HEK293 (cell line): Measurements from ENCODE around the gene SVIL.

ENCODE experiments used
- CTCF ChIA-PET: fragments of 350-600 bp; formaldehyde crosslinking; extraction: SDS; loops from one replicate; lab custom pipeline; 2021; ENCODE audit warnings: antibody characterized with exemption; lab: Yijun Ruan, JAX
- POLR2A ChIA-PET: fragments of 300-600 bp; formaldehyde crosslinking; extraction: SDS; loops from one replicate; lab custom pipeline; 2020; ENCODE audit warnings: antibody characterized with exemption, inconsistent platforms; lab: Yijun Ruan, JAX
- H3K27ac ChIP-seq: fragments of 200-500 bp; sonication (Bioruptor generic); 2 replicates; pipeline ENCODE4 v1.5.1; 2014; ENCODE audit warnings: low read depth, low read length, control low read depth, inconsistent platforms; ENCODE audit errors: extremely low read depth
- H3K36me3 ChIP-seq, 2 experiments: fragments of 200-500 bp in 1 of 2; sonication (Bioruptor generic) in 1 of 2; 1 replicate in 1 of 2; 2 replicates in 1 of 2; pipeline ENCODE4 v1.5.1; 2014 to 2017; ENCODE audit warnings: inconsistent platforms in 2 of 2, low read length in 2 of 2; ENCODE audit not compliant: control insufficient read depth in 2 of 2, insufficient read depth in 1 of 2
- H3K4me1 ChIP-seq: fragments of 200-500 bp; sonication (Bioruptor generic); 2 replicates; pipeline ENCODE4 v1.5.1; 2014; ENCODE audit warnings: mild to moderate bottlenecking, low read length, inconsistent platforms; ENCODE audit not compliant: control insufficient read depth, insufficient read depth
- H3K4me3 ChIP-seq: 2 replicates; pipeline ENCODE4 v1.5.1; 2011; ENCODE audit warnings: low read depth, mild to moderate bottlenecking, control low read depth, low read length, moderate library complexity
- H3K9me3 ChIP-seq: fragments of 200-500 bp; sonication (Bioruptor generic); 2 replicates; pipeline ENCODE4 v1.5.1; 2014; ENCODE audit warnings: low read depth, low read length, inconsistent platforms; ENCODE audit not compliant: control insufficient read depth, insufficient read depth
- BCL11B ChIP-seq: fragments of 450-650 bp; formaldehyde crosslinking; IDR thresholded peaks from 2 replicates; pipeline ENCODE4 v1.5.1; 2016; ENCODE audit warnings: low read depth, missing biosample characterization, missing genetic modification characterization
- KLF10 ChIP-seq: fragments of 450-650 bp; IDR thresholded peaks from 2 replicates; pipeline ENCODE4 v1.5.1; 2018; ENCODE audit warnings: missing biosample characterization, mild to moderate bottlenecking, missing genetic modification characterization
- KLF7 ChIP-seq: fragments of 450-650 bp; formaldehyde crosslinking; IDR thresholded peaks from 2 replicates; pipeline ENCODE4 v1.5.1; 2016; ENCODE audit warnings: missing biosample characterization, missing genetic modification characterization, borderline replicate concordance
- SETDB1 ChIP-seq: IDR thresholded peaks from one replicate; pipeline ENCODE4 v1.6.1; 2017; ENCODE audit warnings: mild to moderate bottlenecking, low read length, moderate library complexity, mixed read lengths; ENCODE audit not compliant: insufficient read length
- SP2 ChIP-seq: fragments of 450-650 bp; formaldehyde crosslinking; IDR thresholded peaks from 2 replicates; pipeline ENCODE4 v1.5.1; 2016; ENCODE audit warnings: missing biosample characterization, missing genetic modification characterization
- ZBTB8A ChIP-seq: fragments of 450-650 bp; formaldehyde crosslinking; IDR thresholded peaks from 2 replicates; pipeline ENCODE4 v1.5.1; 2016; ENCODE audit warnings: missing biosample characterization, missing genetic modification characterization
- ZNF10 ChIP-seq: fragments of 450-650 bp; formaldehyde crosslinking; IDR thresholded peaks from 2 replicates; pipeline ENCODE4 v1.5.1; 2017; ENCODE audit warnings: missing biosample characterization, missing genetic modification characterization
- ZNF157 ChIP-seq: fragments of 450-650 bp; formaldehyde crosslinking; IDR thresholded peaks from 2 replicates; pipeline ENCODE4 v1.5.1; 2016; ENCODE audit warnings: missing biosample characterization, missing genetic modification characterization
- ZNF202 ChIP-seq: fragments of 450-650 bp; formaldehyde crosslinking; IDR thresholded peaks from 2 replicates; pipeline ENCODE4 v1.5.1; 2016; ENCODE audit warnings: missing biosample characterization, missing genetic modification characterization, borderline replicate concordance
- ZNF211 ChIP-seq: fragments of 450-650 bp; formaldehyde crosslinking; IDR thresholded peaks from 2 replicates; pipeline ENCODE4 v1.5.1; 2016; ENCODE audit warnings: low read depth, missing biosample characterization, missing genetic modification characterization
- ZNF223 ChIP-seq: fragments of 450-650 bp; formaldehyde crosslinking; IDR thresholded peaks from 2 replicates; pipeline ENCODE4 v1.5.1; 2016; ENCODE audit warnings: missing biosample characterization, missing genetic modification characterization
- ZNF350 ChIP-seq: fragments of 450-650 bp; formaldehyde crosslinking; IDR thresholded peaks from 2 replicates; pipeline ENCODE4 v1.5.0; 2017; ENCODE audit warnings: missing biosample characterization, mild to moderate bottlenecking, missing genetic modification characterization
- ZNF529 ChIP-seq: fragments of 450-650 bp; formaldehyde crosslinking; IDR thresholded peaks from 2 replicates; pipeline ENCODE4 v1.5.1; 2017; ENCODE audit warnings: missing genetic modification characterization, missing biosample characterization; ENCODE audit not compliant: insufficient replicate concordance
- ZNF623 ChIP-seq: fragments of 450-650 bp; formaldehyde crosslinking; IDR thresholded peaks from 2 replicates; pipeline ENCODE4 v1.5.1; 2016; ENCODE audit warnings: missing biosample characterization, missing genetic modification characterization
- ZNF701 ChIP-seq: fragments of 450-650 bp; formaldehyde crosslinking; IDR thresholded peaks from 2 replicates; pipeline ENCODE4 v1.5.1; 2016; ENCODE audit warnings: missing biosample characterization, missing genetic modification characterization
- ZNF777 ChIP-seq: fragments of 450-650 bp; formaldehyde crosslinking; IDR thresholded peaks from 2 replicates; pipeline ENCODE4 v1.5.1; 2017; ENCODE audit warnings: missing biosample characterization, missing genetic modification characterization, borderline replicate concordance
- ZNF830 ChIP-seq: fragments of 450-650 bp; IDR thresholded peaks from 2 replicates; pipeline ENCODE4 v1.5.0; 2018; ENCODE audit warnings: missing biosample characterization, missing genetic modification characterization, low read depth, mild to moderate bottlenecking, moderate library complexity
- ZSCAN16 ChIP-seq: fragments of 450-650 bp; formaldehyde crosslinking; IDR thresholded peaks from 2 replicates; pipeline ENCODE4 v1.5.1; 2016; ENCODE audit warnings: missing biosample characterization, missing genetic modification characterization
- TF ChIP-seq, protein P1 (sequence below): fragments of 450-650 bp; formaldehyde crosslinking; IDR thresholded peaks from 2 replicates; pipeline ENCODE4 v1.5.1; 2017; ENCODE audit warnings: missing biosample characterization, missing genetic modification characterization
- TF ChIP-seq, protein P2 (sequence below): fragments of 450-650 bp; IDR thresholded peaks from 2 replicates; pipeline ENCODE4 v1.5.1; 2018; ENCODE audit warnings: missing biosample characterization, mild to moderate bottlenecking, missing genetic modification characterization
- TF ChIP-seq, protein P3 (sequence below): fragments of 450-650 bp; formaldehyde crosslinking; IDR thresholded peaks from 2 replicates; pipeline ENCODE4 v1.5.1; 2016; ENCODE audit warnings: missing biosample characterization, missing genetic modification characterization
- TF ChIP-seq, protein P4 (sequence below): fragments of 450-650 bp; formaldehyde crosslinking; IDR thresholded peaks from 2 replicates; pipeline ENCODE4 v1.5.1; 2016; ENCODE audit warnings: missing biosample characterization, missing genetic modification characterization
- TF ChIP-seq, protein P5 (sequence below): fragments of 450-650 bp; formaldehyde crosslinking; IDR thresholded peaks from 2 replicates; pipeline ENCODE4 v1.5.1; 2016; ENCODE audit warnings: missing biosample characterization, missing genetic modification characterization

The SVIL gene

DNA sequence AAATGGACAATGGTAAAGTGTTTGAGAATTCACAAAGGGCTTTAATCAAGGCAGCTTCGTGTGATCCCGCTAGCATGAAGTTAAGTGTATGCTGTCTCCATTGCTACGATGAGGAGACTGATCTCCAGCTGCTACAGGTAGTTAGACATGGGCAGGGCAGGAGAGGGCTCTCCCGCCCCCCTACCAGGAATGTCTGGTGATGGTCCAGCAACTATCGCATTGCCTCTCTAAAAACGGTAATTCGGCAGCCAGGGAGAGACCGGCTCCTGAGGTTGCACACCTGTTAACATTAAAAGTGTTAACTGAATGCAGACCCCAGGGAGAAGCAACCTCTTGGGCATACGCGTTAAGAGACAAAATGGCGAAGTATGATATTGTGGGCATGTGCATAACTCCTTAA, 37.9 kb downstream of the SVIL start (continued):
- TF ChIP-seq, protein P1, sequence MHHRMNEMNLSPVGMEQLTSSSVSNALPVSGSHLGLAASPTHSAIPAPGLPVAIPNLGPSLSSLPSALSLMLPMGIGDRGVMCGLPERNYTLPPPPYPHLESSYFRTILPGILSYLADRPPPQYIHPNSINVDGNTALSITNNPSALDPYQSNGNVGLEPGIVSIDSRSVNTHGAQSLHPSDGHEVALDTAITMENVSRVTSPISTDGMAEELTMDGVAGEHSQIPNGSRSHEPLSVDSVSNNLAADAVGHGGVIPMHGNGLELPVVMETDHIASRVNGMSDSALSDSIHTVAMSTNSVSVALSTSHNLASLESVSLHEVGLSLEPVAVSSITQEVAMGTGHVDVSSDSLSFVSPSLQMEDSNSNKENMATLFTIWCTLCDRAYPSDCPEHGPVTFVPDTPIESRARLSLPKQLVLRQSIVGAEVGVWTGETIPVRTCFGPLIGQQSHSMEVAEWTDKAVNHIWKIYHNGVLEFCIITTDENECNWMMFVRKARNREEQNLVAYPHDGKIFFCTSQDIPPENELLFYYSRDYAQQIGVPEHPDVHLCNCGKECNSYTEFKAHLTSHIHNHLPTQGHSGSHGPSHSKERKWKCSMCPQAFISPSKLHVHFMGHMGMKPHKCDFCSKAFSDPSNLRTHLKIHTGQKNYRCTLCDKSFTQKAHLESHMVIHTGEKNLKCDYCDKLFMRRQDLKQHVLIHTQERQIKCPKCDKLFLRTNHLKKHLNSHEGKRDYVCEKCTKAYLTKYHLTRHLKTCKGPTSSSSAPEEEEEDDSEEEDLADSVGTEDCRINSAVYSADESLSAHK (tag by site-specific recombination), result no peak
- TF ChIP-seq, protein P2, sequence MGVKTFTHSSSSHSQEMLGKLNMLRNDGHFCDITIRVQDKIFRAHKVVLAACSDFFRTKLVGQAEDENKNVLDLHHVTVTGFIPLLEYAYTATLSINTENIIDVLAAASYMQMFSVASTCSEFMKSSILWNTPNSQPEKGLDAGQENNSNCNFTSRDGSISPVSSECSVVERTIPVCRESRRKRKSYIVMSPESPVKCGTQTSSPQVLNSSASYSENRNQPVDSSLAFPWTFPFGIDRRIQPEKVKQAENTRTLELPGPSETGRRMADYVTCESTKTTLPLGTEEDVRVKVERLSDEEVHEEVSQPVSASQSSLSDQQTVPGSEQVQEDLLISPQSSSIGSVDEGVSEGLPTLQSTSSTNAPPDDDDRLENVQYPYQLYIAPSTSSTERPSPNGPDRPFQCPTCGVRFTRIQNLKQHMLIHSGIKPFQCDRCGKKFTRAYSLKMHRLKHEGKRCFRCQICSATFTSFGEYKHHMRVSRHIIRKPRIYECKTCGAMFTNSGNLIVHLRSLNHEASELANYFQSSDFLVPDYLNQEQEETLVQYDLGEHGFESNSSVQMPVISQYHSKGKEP (tag by site-specific recombination), result no peak
- TF ChIP-seq ZNF10 (tag by site-specific recombination) (no peak), ZNF623 (no peak), ZNF529 (tag by site-specific recombination) (no peak), ZSCAN16 (no peak)

DNA sequence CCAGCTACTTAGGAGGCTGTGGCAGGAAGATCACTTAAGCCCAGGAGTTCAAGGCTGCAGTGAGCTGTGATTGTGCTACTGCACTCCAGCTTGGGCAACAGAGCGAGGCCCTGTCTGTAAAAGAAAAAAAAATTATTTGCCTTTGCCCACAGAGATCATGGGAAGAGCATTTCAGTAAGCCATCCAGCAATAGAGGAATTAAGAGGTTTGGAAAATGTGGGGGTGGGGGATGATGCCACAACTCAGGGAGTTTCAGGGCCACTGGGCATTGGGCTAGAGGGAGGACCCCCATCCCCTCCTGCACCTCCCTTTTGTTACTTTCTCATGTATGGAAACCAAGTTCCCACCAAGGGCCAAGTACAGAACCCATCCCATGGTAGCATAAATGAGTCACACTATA, 38.4 kb downstream of the SVIL start:
- POLR2A ChIA-PET, result no interaction called here
- H3K9me3 ChIP-seq, result no peaks in the 10 kb centered on the region
- H3K4me3 ChIP-seq, result no peak overlapping the region
- CTCF ChIA-PET, result interaction anchor here (1.3 kb wide), 1 partner anchor 61 kb away, joined by 4 read pairs; no protein-coding TSS in a partner anchor
- no peaks in the 10 kb centered on the region for H3K36me3 ChIP-seq
- H3K4me1 ChIP-seq, result no peaks in the 10 kb centered on the region
- no peak overlapping the region for H3K27ac ChIP-seq
- TF ChIP-seq, protein P3, sequence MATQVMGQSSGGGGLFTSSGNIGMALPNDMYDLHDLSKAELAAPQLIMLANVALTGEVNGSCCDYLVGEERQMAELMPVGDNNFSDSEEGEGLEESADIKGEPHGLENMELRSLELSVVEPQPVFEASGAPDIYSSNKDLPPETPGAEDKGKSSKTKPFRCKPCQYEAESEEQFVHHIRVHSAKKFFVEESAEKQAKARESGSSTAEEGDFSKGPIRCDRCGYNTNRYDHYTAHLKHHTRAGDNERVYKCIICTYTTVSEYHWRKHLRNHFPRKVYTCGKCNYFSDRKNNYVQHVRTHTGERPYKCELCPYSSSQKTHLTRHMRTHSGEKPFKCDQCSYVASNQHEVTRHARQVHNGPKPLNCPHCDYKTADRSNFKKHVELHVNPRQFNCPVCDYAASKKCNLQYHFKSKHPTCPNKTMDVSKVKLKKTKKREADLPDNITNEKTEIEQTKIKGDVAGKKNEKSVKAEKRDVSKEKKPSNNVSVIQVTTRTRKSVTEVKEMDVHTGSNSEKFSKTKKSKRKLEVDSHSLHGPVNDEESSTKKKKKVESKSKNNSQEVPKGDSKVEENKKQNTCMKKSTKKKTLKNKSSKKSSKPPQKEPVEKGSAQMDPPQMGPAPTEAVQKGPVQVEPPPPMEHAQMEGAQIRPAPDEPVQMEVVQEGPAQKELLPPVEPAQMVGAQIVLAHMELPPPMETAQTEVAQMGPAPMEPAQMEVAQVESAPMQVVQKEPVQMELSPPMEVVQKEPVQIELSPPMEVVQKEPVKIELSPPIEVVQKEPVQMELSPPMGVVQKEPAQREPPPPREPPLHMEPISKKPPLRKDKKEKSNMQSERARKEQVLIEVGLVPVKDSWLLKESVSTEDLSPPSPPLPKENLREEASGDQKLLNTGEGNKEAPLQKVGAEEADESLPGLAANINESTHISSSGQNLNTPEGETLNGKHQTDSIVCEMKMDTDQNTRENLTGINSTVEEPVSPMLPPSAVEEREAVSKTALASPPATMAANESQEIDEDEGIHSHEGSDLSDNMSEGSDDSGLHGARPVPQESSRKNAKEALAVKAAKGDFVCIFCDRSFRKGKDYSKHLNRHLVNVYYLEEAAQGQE, result no peak
- TF ChIP-seq, protein P4, sequence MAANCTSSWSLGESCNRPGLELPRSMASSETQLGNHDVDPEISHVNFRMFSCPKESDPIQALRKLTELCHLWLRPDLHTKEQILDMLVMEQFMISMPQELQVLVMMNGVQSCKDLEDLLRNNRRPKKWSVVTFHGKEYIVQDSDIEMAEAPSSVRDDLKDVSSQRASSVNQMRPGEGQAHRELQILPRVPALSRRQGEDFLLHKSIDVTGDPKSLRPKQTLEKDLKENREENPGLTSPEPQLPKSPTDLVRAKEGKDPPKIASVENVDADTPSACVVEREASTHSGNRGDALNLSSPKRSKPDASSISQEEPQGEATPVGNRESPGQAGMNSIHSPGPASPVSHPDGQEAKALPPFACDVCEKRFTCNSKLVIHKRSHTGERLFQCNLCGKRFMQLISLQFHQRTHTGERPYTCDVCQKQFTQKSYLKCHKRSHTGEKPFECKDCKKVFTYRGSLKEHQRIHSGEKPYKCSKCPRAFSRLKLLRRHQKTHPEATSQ (tag by site-specific recombination), result no peak
- TF ChIP-seq ZNF830 (no peak), ZNF701 (no peak), ZNF350 (no peak), ZNF202 (tag by site-specific recombination) (no peak), SP2 (tag by site-specific recombination) (no peak), SETDB1 (no peak), ZNF777 (tag by site-specific recombination) (no peak), BCL11B (tag by site-specific recombination) (no peak), ZNF157 (no peak), ZNF211 (tag by site-specific recombination) (no peak), ZNF223 (no peak), ZBTB8A (tag by site-specific recombination) (no peak), KLF10 (no peak), KLF7 (tag by site-specific recombination) (no peak)
- TF ChIP-seq, protein P5, sequence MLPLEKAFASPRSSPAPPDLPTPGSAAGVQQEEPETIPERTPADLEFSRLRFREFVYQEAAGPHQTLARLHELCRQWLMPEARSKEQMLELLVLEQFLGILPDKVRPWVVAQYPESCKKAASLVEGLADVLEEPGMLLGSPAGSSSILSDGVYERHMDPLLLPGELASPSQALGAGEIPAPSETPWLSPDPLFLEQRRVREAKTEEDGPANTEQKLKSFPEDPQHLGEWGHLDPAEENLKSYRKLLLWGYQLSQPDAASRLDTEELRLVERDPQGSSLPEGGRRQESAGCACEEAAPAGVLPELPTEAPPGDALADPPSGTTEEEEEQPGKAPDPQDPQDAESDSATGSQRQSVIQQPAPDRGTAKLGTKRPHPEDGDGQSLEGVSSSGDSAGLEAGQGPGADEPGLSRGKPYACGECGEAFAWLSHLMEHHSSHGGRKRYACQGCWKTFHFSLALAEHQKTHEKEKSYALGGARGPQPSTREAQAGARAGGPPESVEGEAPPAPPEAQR (tag by site-specific recombination), result no peak
